OCI-LY7 (cell line): ENCODE results near the gene POFUT1. TPM values are rescaled to one million over a fixed set of nuclear protein-coding genes. Genes with fewer than 3 reads are reported as not detected.

ENCODE experiments used
- BruUV-seq: library from RNA; stranded (reverse); fragments of 400-500 nt; replicated peaks from 2 replicates; lab custom pipeline; 2021; lab: Mats Ljungman, UMichigan
- CTCF ChIA-PET: fragments of 300-600 bp; sonication (Branson Sonifier 250); formaldehyde crosslinking; loops from one replicate; lab custom pipeline; 2022; ENCODE audit warnings: antibody characterized with exemption; ENCODE audit not compliant: unreplicated experiment; lab: Charles Lee
- POLR2A ChIA-PET: fragments of 300-600 bp; sonication (Branson Sonifier 250); formaldehyde crosslinking; loops from one replicate; lab custom pipeline; 2022; ENCODE audit warnings: antibody characterized with exemption; lab: Charles Lee
- DNase-seq: peaks from one replicate; pipeline ENCODE4 v3.0.0-alpha.2; 2015; ENCODE audit warnings: low spot score
- H2AFZ ChIP-seq: fragments of 200-600 bp; sonication (generic), shearing (Covaris generic); 2 replicates; pipeline ENCODE4 v1.6.1; 2014; ENCODE audit warnings: mild to moderate bottlenecking, antibody characterized with exemption, low read length, moderate library complexity
- H3K27ac ChIP-seq: fragments of 200-600 bp; sonication (generic); 2 replicates; pipeline ENCODE4 v1.5.1; 2014; ENCODE audit warnings: mixed run types, low read depth, mild to moderate bottlenecking, moderate library complexity, low read length, inconsistent platforms; ENCODE audit not compliant: poor library complexity, severe bottlenecking
- H3K36me3 ChIP-seq: fragments of 200-600 bp; sonication (generic); 2 replicates; pipeline ENCODE4 v1.6.1; 2014; ENCODE audit warnings: mild to moderate bottlenecking, antibody characterized with exemption, low read length, moderate library complexity, mixed read lengths; ENCODE audit not compliant: insufficient read depth
- H3K4me1 ChIP-seq: fragments of 200-600 bp; sonication (generic); 2 replicates; pipeline ENCODE4 v1.5.1; 2014; ENCODE audit warnings: mild to moderate bottlenecking, low read length; ENCODE audit not compliant: insufficient read depth, poor library complexity, severe bottlenecking
- H3K4me2 ChIP-seq: fragments of 200-600 bp; sonication (generic); 2 replicates; pipeline ENCODE4 v1.6.1; 2014; ENCODE audit warnings: mild to moderate bottlenecking, low read length
- H3K4me3 ChIP-seq: fragments of 200-600 bp; sonication (generic); 2 replicates; pipeline ENCODE4 v1.5.1; 2014; ENCODE audit warnings: mild to moderate bottlenecking, low read depth, low read length; ENCODE audit not compliant: poor library complexity, severe bottlenecking
- H3K79me2 ChIP-seq: fragments of 200-600 bp; sonication (generic); 2 replicates; pipeline ENCODE4 v1.6.1; 2016; ENCODE audit warnings: low read depth, mild to moderate bottlenecking, low read length, moderate library complexity, mixed read lengths; ENCODE audit not compliant: insufficient read depth
- H3K9me2 ChIP-seq: fragments of 200-600 bp; sonication (generic); 2 replicates; pipeline ENCODE4 v1.6.1; 2016; ENCODE audit warnings: mild to moderate bottlenecking, low read length, mixed read lengths; ENCODE audit not compliant: insufficient read depth
- H3K9me3 ChIP-seq: fragments of 200-600 bp; sonication (generic); 2 replicates; pipeline ENCODE4 v1.6.1; 2014; ENCODE audit warnings: mild to moderate bottlenecking, mixed run types, low read length, mixed read lengths
- H4K20me1 ChIP-seq: fragments of 200-600 bp; sonication (generic); 2 replicates; pipeline ENCODE4 v1.6.1; 2014; ENCODE audit warnings: mild to moderate bottlenecking, antibody characterized with exemption, low read length, moderate library complexity, mixed read lengths; ENCODE audit not compliant: insufficient read depth
- EZH2phosphoT487 ChIP-seq: fragments of 200-600 bp; sonication (generic); IDR thresholded peaks from 2 replicates; pipeline ENCODE4 v1.6.1; 2018; ENCODE audit warnings: low read depth, borderline replicate concordance, mild to moderate bottlenecking, mixed run types, antibody characterized with exemption, low read length, moderate library complexity, mixed read lengths
- intact Hi-C: fragments of 100-400 bp; cut with micrococcal nuclease; formaldehyde crosslinking; loops from one replicate; pipeline ENCODE4 v1.10.0; 2022; ENCODE audit not compliant: unreplicated experiment
- total RNA-seq, 2 experiments: library from RNA; depleted of rRNA in 1 of 2; stranded (reverse); fragments of >200 nt in 1 of 2; shearing (Covaris generic) in 1 of 2; gene quantifications; 2 replicates each; pipeline ENCODE4 v1.2.3, GENCODE V29; 2014 to 2022
- TF ChIP-seq, protein P1 (sequence below): fragments of 200-600 bp; sonication (generic); conservative IDR thresholded peaks from 2 replicates; pipeline ENCODE4 v1.5.1; 2014; ENCODE audit warnings: mild to moderate bottlenecking, antibody characterized with exemption, low read length, moderate library complexity, mixed read lengths

The POFUT1 gene
- total RNA-seq, 2 experiments from 2014 or later: 21.4 to 33.1 TPM

DNA sequence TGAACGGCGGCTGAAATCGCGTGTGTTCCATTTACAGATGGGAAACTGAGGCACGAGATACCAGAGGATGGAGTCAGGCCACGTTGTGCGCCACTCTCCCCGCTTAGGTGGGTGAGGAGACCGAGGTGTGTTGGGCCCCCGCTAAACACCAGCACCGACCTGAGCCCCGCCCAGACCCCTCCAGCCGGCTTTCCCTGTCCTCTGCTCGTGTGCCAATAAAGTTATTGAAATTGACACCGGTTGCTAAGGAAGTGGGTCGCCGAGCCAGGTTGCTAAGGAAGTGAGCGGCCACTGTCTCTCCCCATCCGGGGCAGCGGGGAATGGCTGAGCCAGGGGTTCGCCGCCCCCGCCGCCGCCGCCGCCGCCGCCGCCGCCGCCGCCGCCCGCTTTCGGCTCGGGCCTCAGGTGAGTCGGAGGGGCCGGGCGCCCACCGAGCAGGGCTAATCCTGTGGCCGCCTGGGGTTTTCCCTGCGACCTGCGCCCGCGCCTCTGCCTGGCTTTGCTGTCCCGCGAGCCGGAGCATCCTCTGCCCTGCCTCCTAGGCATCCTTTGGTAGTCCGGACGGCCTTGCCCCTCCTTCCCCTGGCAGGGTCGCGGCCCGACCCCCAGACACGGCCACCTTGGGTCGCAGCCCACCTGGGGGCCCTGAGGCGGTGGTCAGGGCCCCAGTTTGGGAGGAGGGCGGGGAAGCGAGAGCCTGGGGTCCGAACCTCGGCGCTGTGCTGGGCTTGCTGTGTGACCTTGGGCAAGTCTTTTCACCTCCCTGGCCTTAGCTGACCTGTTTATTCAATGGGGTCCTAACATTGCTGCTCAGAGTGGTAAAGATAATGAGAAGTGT is 69.9 kb downstream of the POFUT1 start, which contains the start of gene KIF3B:
Gene KIF3B (plus strand): TSS at position 291 of the 838 bp plus-strand sequence. CDS start 32,127 bp downstream, outside the sequence.
- POLR2A ChIA-PET: interaction anchor here (0.6 to 2.3 kb wide), 3 partner anchors 8 to 144 kb away, joined by 3 to 13 read pairs (median 4); no protein-coding TSS in a partner anchor
- Histone ChIP-seq H4K20me1 (no peaks in the 10 kb centered on the region), H3K4me3 (peak within 1 kb of the TSS; percentile 91), H3K9me3 (peaks cover 9% of the 10 kb centered on the region), H3K36me3 (peaks cover 11% of the 10 kb centered on the region), H2AFZ (peak within 1 kb of the TSS; percentile 94), H3K4me2 (peak within 1 kb of the TSS; percentile 89), H3K27ac (peak within 1 kb of the TSS; percentile 56), H3K9me2 (no peaks in the 10 kb centered on the region), H3K4me1 (peaks cover 55% of the 10 kb centered on the region), H3K79me2 (peaks cover 46% of the 10 kb centered on the region)
- CTCF ChIA-PET: interaction anchor here (0.9 kb wide), 1 partner anchor 8 kb away, joined by 4 read pairs; no protein-coding TSS in a partner anchor
- DNase-seq: peak; percentile 95
- intact Hi-C loops: no loop called here
- BruUV-seq: no TSS peak
- no peak for TF ChIP-seq EZH2phosphoT487

DNA sequence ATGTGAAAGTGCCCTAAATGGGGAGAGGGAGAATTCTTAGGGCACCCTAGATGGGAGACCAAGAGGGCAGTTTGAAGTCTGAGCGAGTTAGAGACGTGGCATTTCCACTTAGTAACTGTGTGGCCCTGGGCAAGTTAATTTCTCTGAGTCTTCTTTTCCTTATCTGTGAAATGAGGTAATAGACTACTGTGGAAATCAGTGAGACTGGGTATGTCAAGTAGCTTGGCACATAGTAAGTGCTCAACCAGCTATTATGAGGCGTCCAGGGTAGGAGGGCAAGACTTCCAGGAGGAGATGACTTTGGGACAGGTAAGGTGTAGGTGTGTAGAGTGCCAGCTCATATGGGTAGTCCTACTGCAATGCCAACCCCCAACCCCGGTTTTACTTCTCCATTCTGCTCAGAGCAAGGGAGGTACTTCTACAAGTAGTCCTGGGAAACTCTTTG is 70.5 kb downstream of the POFUT1 start:
- peaks cover 51% of the 10 kb centered on the region for H3K79me2 ChIP-seq
- H3K9me2 ChIP-seq: no peaks in the 10 kb centered on the region
- H3K4me3 ChIP-seq: peak overlapping the region; percentile 91
- peaks cover 13% of the 10 kb centered on the region for H3K36me3 ChIP-seq
- no peak overlapping the region; the same call in 1 of the 2 replicates for H2AFZ ChIP-seq
- H4K20me1 ChIP-seq: no peaks in the 10 kb centered on the region
- peaks cover 62% of the 10 kb centered on the region for H3K4me1 ChIP-seq
- H3K9me3 ChIP-seq: peaks cover 9% of the 10 kb centered on the region
- H3K27ac ChIP-seq: peak overlapping the region; percentile 56
- BruUV-seq: no TSS peak
- peak overlapping the region; percentile 89 for H3K4me2 ChIP-seq
- ChIA-PET POLR2A (interaction anchor here (0.6 to 0.7 kb wide), 3 partner anchors 36 to 143 kb away, joined by 3 to 4 read pairs (median 3); no protein-coding TSS in a partner anchor), CTCF (interaction anchor here (1.1 kb wide), 1 partner anchor 11 kb away, joined by 3 read pairs; no protein-coding TSS in a partner anchor)
- intact Hi-C loops: no loop called here
- TF ChIP-seq, protein P1, sequence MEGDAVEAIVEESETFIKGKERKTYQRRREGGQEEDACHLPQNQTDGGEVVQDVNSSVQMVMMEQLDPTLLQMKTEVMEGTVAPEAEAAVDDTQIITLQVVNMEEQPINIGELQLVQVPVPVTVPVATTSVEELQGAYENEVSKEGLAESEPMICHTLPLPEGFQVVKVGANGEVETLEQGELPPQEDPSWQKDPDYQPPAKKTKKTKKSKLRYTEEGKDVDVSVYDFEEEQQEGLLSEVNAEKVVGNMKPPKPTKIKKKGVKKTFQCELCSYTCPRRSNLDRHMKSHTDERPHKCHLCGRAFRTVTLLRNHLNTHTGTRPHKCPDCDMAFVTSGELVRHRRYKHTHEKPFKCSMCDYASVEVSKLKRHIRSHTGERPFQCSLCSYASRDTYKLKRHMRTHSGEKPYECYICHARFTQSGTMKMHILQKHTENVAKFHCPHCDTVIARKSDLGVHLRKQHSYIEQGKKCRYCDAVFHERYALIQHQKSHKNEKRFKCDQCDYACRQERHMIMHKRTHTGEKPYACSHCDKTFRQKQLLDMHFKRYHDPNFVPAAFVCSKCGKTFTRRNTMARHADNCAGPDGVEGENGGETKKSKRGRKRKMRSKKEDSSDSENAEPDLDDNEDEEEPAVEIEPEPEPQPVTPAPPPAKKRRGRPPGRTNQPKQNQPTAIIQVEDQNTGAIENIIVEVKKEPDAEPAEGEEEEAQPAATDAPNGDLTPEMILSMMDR: no peak
- TF ChIP-seq EZH2phosphoT487: no peak
- peak; percentile 63 for DNase-seq

DNA sequence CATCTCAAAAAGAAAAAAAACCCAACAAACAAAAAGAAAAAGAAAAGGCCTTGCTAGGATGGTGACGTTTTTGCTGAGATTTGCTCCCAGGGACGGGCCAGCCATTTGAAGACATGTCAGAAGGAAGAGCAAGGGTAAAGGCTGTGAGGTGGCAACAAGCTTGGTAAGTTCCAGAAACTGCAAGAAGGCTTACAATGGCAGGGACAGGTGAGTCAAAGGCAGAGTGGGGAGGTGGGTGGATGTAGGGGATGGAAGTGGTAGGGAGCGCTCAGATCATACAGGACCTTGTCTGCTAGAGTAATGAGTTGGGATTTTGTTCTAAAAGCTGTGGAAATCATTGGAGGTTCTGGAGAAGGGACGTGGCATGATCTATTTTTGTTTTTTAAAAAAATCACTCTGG is 74.0 kb downstream of the POFUT1 start:
- Histone ChIP-seq H3K4me1 (peaks cover 88% of the 10 kb centered on the region), H3K27ac (peak overlapping the region; percentile 57), H3K79me2 (peaks cover 81% of the 10 kb centered on the region), H2AFZ (no peak overlapping the region), H3K4me3 (peak overlapping the region; percentile 20), H3K4me2 (peak overlapping the region; percentile 61), H3K9me3 (no peaks in the 10 kb centered on the region), H3K9me2 (no peaks in the 10 kb centered on the region), H4K20me1 (no peaks in the 10 kb centered on the region), H3K36me3 (peaks cover 13% of the 10 kb centered on the region; the same call in 1 of the 2 replicates)
- no TSS peak for BruUV-seq
- POLR2A ChIA-PET: interaction anchor here (0.6 to 0.8 kb wide), 2 partner anchors 13 to 89 kb away, joined by 3 to 5 read pairs; no protein-coding TSS in a partner anchor
- TF ChIP-seq, protein P1: no peak
- TF ChIP-seq EZH2phosphoT487: no peak
- CTCF ChIA-PET: interaction anchor here (0.6 kb wide), 1 partner anchor 66 kb away, joined by 3 read pairs; no protein-coding TSS in a partner anchor
- DNase-seq: no peak
- intact Hi-C loops: no loop called here
